HG02642 (cell line): Measurements from ENCODE around the gene MAMLD1.

ENCODE experiments used
- ATAC-seq: cut with Tn5 transposase; IDR thresholded peaks from one replicate; pipeline ENCODE4 v1.9.1; 2021; ENCODE audit warnings: mild to moderate bottlenecking; ENCODE audit not compliant: unreplicated experiment, poor library complexity

Gene MAMLD1

GRCh38 chrX:150517303-150517910, 154.3 kb downstream of the MAMLD1 start:
- ATAC-seq = no peak

GRCh38 chrX:150522494-150522893, 159.4 kb downstream of the MAMLD1 start:
- no peak for ATAC-seq

- ATAC-seq = no peak
These were observed 162.2 kb downstream of the MAMLD1 start for GRCh38 chrX:150525061-150525919.

GRCh38 chrX:150526692-150527091, 163.6 kb downstream of the MAMLD1 start:
- no peak for ATAC-seq

GRCh38 chrX:150527108-150527507, 164.0 kb downstream of the MAMLD1 start:
- no peak for ATAC-seq

GRCh38 chrX:150529587-150529986, 166.5 kb downstream of the MAMLD1 start:
- no peak for ATAC-seq

GRCh38 chrX:150530821-150531220, 167.7 kb downstream of the MAMLD1 start:
- no peak for ATAC-seq

- no peak for ATAC-seq
These were observed 168.3 kb downstream of the MAMLD1 start for GRCh38 chrX:150531467-150531866.

- ATAC-seq = no peak
These were observed 170.7 kb downstream of the MAMLD1 start for GRCh38 chrX:150533863-150534262.

GRCh38 chrX:150536455-150537116, 173.5 kb downstream of the MAMLD1 start:
- no peak for ATAC-seq

GRCh38 chrX:150537851-150538250, 174.7 kb downstream of the MAMLD1 start:
- no peak for ATAC-seq

- ATAC-seq = no peak
These were observed 177.8 kb downstream of the MAMLD1 start for GRCh38 chrX:150540965-150541364.

- peak; percentile 35 for ATAC-seq
These were observed 179.7 kb downstream of the MAMLD1 start for GRCh38 chrX:150542846-150543229.

GRCh38 chrX:150543230-150544155, 180.4 kb downstream of the MAMLD1 start:
- ATAC-seq = peak; percentile 62

GRCh38 chrX:150544222-150544787, 181.2 kb downstream of the MAMLD1 start:
- no peak for ATAC-seq

GRCh38 chrX:150544835-150545770, 182.0 kb downstream of the MAMLD1 start:
- ATAC-seq = no peak

- ATAC-seq = no peak
These were observed 183.6 kb downstream of the MAMLD1 start for GRCh38 chrX:150546711-150547153.

GRCh38 chrX:150547375-150548115, 184.4 kb downstream of the MAMLD1 start:
- peak; percentile 55 for ATAC-seq
